SK-N-SH (cell line): ENCODE data around the gene PRRT4. TPM values are rescaled to one million over a fixed set of nuclear protein-coding genes. Genes with fewer than 3 reads are reported as not detected.

Experiments
- CTCF ChIA-PET: fragments of 300-600, 350-600 bp; formaldehyde crosslinking; extraction: SDS; loops from one replicate; lab custom pipeline; 2021; lab: Yijun Ruan, JAX
- POLR2A ChIA-PET: fragments of 350-600 bp; sonication (Branson Sonifier 250); formaldehyde crosslinking; extraction: SDS; loops from one replicate; lab custom pipeline; 2020; ENCODE audit warnings: antibody characterized with exemption, inconsistent platforms; lab: Yijun Ruan, JAX
- DNase-seq: peaks from one replicate; pipeline ENCODE4 v3.0.0; 2012
- H2AFZ ChIP-seq: fragments of 200-600 bp; sonication (generic); 2 replicates; pipeline ENCODE4 v1.8.1; 2016; ENCODE audit warnings: antibody characterized with exemption, mild to moderate bottlenecking, low read depth
- H3F3A ChIP-seq: fragments of 200-600 bp; sonication (generic); replicated peaks from 2 replicates; pipeline ENCODE3; 2016; ENCODE audit warnings: antibody characterized with exemption, mild to moderate bottlenecking; ENCODE audit not compliant: insufficient read depth
- H3K27ac ChIP-seq, 2 experiments: fragments of 200-500 bp in 1 of 2; fragments of 200-600 bp in 1 of 2; sonication (Bioruptor generic) in 1 of 2; sonication (generic), shearing (Covaris generic) in 1 of 2; 2 replicates each; pipeline versions ENCODE4 v1.5.1 to v1.6.1; 2014 to 2016; ENCODE audit warnings: low read depth in 2 of 2, inconsistent platforms in 1 of 2, low read length in 1 of 2, mild to moderate bottlenecking in 1 of 2, mixed read lengths in 1 of 2
- H3K27me3 ChIP-seq: fragments of 200-600 bp; sonication (generic), shearing (Covaris generic); 2 replicates; pipeline ENCODE4 v1.6.1; 2016; ENCODE audit warnings: mixed run types; ENCODE audit not compliant: insufficient read depth
- H3K36me3 ChIP-seq, 2 experiments: fragments of 200-500 bp in 1 of 2; fragments of 200-600 bp in 1 of 2; sonication (Bioruptor generic) in 1 of 2; sonication (generic) in 1 of 2; replicated peaks in 1 of 2; 2 replicates each; pipeline versions ENCODE3 to v1.5.1; 2014 to 2016; ENCODE audit warnings: low read length in 1 of 2, mild to moderate bottlenecking in 1 of 2; ENCODE audit not compliant: insufficient read depth in 2 of 2, control insufficient read depth in 1 of 2
- H3K4me1 ChIP-seq, 2 experiments: fragments of 200-500 bp in 1 of 2; fragments of 200-600 bp in 1 of 2; sonication (Bioruptor generic) in 1 of 2; sonication (generic), shearing (Covaris generic) in 1 of 2; 2 replicates each; pipeline versions ENCODE4 v1.5.1 to v1.6.1; 2014 to 2016; ENCODE audit warnings: low read depth in 1 of 2, low read length in 1 of 2, mixed run types in 1 of 2; ENCODE audit not compliant: insufficient read depth in 2 of 2, control insufficient read depth in 1 of 2
- H3K4me2 ChIP-seq: fragments of 200-600 bp; sonication (generic), shearing (Covaris generic); 2 replicates; pipeline ENCODE4 v1.6.1; 2017; ENCODE audit warnings: mixed run types
- H3K4me3 ChIP-seq, 2 experiments: fragments of 200-500 bp in 1 of 2; fragments of 200-600 bp in 1 of 2; sonication (Bioruptor generic) in 1 of 2; sonication (generic), shearing (Covaris generic) in 1 of 2; 2 replicates each; pipeline versions ENCODE4 v1.5.1 to v1.8.1; 2014 to 2016; ENCODE audit warnings: low read depth in 2 of 2, inconsistent platforms in 1 of 2, low read length in 1 of 2, mild to moderate bottlenecking in 1 of 2, mixed read lengths in 1 of 2, moderate library complexity in 1 of 2
- H3K79me2 ChIP-seq: fragments of 200-600 bp; sonication (generic); 2 replicates; pipeline ENCODE4 v1.8.1; 2017; ENCODE audit warnings: mild to moderate bottlenecking; ENCODE audit not compliant: insufficient read depth
- H3K9ac ChIP-seq: fragments of 200-600 bp; sonication (generic); 2 replicates; pipeline ENCODE4 v1.6.1; 2017; ENCODE audit warnings: mixed run types
- H3K9me2 ChIP-seq: fragments of 200-600 bp; sonication (generic); 2 replicates; pipeline ENCODE4 v1.6.1; 2017; ENCODE audit warnings: mixed run types
- H3K9me3 ChIP-seq: fragments of 200-600 bp; sonication (generic); 2 replicates; pipeline ENCODE4 v1.6.1; 2017; ENCODE audit warnings: mixed run types, mild to moderate bottlenecking, moderate library complexity
- H4K20me1 ChIP-seq: fragments of 200-600 bp; sonication (generic); 2 replicates; pipeline ENCODE4 v1.6.1; 2017; ENCODE audit warnings: mild to moderate bottlenecking, mixed run types; ENCODE audit not compliant: insufficient read depth
- CHD2 ChIP-seq: fragments of 150-350 bp; IDR thresholded peaks from 2 replicates; pipeline ENCODE4 v1.6.1; 2018; ENCODE audit warnings: low read length; ENCODE audit not compliant: partially characterized antibody
- ELF1 ChIP-seq: IDR thresholded peaks from 2 replicates; pipeline ENCODE4 v1.4.0; 2012
- FOSL2 ChIP-seq: IDR thresholded peaks from 2 replicates; pipeline ENCODE4 v1.4.0; 2012; ENCODE audit warnings: low read depth, mild to moderate bottlenecking, moderate library complexity, borderline replicate concordance
- FOXJ3 ChIP-seq: sonication (generic); formaldehyde crosslinking; IDR thresholded peaks from 2 replicates; pipeline ENCODE4 v1.5.1; 2020; ENCODE audit warnings: mild to moderate bottlenecking, missing genetic modification reagents
- FOXM1 ChIP-seq: IDR thresholded peaks from 2 replicates; pipeline ENCODE4 v1.4.0; 2012; ENCODE audit warnings: low read depth, mild to moderate bottlenecking
- GABPA ChIP-seq: IDR thresholded peaks from 2 replicates; pipeline ENCODE4 v1.4.0; 2012; ENCODE audit warnings: low read depth, mild to moderate bottlenecking
- GATA2 ChIP-seq: sonication (generic); formaldehyde crosslinking; IDR thresholded peaks from 2 replicates; pipeline ENCODE4 v1.5.0; 2020; ENCODE audit warnings: mild to moderate bottlenecking, missing genetic modification reagents
- MXI1 ChIP-seq: IDR thresholded peaks from 2 replicates; pipeline ENCODE4 v1.6.1; 2012; ENCODE audit warnings: mild to moderate bottlenecking, low read depth, low read length, improper control_type of control experiment
- NFIC ChIP-seq: IDR thresholded peaks from 2 replicates; pipeline ENCODE4 v1.4.0; 2012; ENCODE audit warnings: borderline replicate concordance
- NRF1 ChIP-seq: IDR thresholded peaks from 2 replicates; pipeline ENCODE4 v1.6.1; 2012; ENCODE audit warnings: low read depth, mild to moderate bottlenecking, low read length
- POLR2AphosphoS5 ChIP-seq: IDR thresholded peaks from 2 replicates; pipeline ENCODE4 v1.6.1; 2012; ENCODE audit warnings: low read depth, low read length
- RAD21 ChIP-seq: IDR thresholded peaks from 2 replicates; pipeline ENCODE4 v1.6.1; 2012; ENCODE audit warnings: mild to moderate bottlenecking, low read length
- RFX5 ChIP-seq: IDR thresholded peaks from 2 replicates; pipeline ENCODE4 v1.6.1; 2012; ENCODE audit warnings: mild to moderate bottlenecking, improper control_type of control experiment, low read length
- SIN3A ChIP-seq: IDR thresholded peaks from 2 replicates; pipeline ENCODE4 v1.6.1; 2012; ENCODE audit warnings: low read depth, mild to moderate bottlenecking, low read length, moderate library complexity, borderline replicate concordance
- SMC3 ChIP-seq: IDR thresholded peaks from 2 replicates; pipeline ENCODE4 v1.6.1; 2012; ENCODE audit warnings: low read depth, low read length, improper control_type of control experiment
- TAF1 ChIP-seq: IDR thresholded peaks from 2 replicates; pipeline ENCODE4 v1.6.1; 2012; ENCODE audit warnings: low read depth, mild to moderate bottlenecking, low read length, moderate library complexity, borderline replicate concordance
- TCF12 ChIP-seq: IDR thresholded peaks from 2 replicates; pipeline ENCODE4 v1.4.0; 2012
- WGBS: methylation state at CpG from one replicate; pipeline ENCODE4 v1.1.6; 2017; ENCODE audit warnings: low lambda C conversion rate; 5-methylcytosine and 5-hydroxymethylcytosine counted together
- polyA plus RNA-seq, 3 experiments: library from polyadenylated mRNA; depleted of rRNA; stranded (reverse); fragments of >200 nt; gene quantifications; 2 replicates each; pipeline ENCODE4 v1.2.3, GENCODE V29; 2012
- TF ChIP-seq, protein P1 (sequence below): IDR thresholded peaks from 2 replicates; pipeline ENCODE4 v1.6.1; 2012; ENCODE audit warnings: mild to moderate bottlenecking, low read depth, low read length, moderate library complexity
- TF ChIP-seq, protein P2 (sequence below): fragments of 150-350 bp; IDR thresholded peaks from 2 replicates; pipeline ENCODE4 v1.6.1; 2016; ENCODE audit warnings: mild to moderate bottlenecking, low read depth, low read length

PRRT4 gene
- polyA plus RNA-seq, 1 of the 3 experiments (the other 2 are of a cell fraction): 1.5 TPM

DNA sequence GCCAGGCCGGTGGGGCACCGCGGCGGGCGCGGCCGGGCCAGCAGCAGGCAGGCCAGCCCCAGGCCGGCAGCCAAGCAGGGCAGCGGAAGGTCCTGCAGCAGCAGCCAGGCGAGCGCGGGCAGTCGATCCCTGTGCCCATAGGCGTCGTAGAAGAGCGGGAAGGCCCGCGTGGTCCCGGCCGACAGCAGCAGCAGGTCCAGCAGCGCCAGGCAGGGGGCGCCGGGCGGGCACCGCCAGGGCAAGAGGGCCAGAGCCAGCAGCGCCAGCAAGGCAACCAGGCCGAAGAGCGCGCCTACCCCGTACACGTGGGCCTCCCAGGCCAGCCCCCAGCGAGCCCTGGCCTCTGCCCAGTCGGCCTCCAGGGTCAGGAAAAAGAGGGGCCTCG lies 9.3 kb downstream of the PRRT4 start:
- DNase-seq: peak; percentile 63
- CTCF ChIA-PET: interaction anchor here (1.4 to 17.6 kb wide), 7 partner anchors 32 to 75 kb away, joined by 3 to 1786 read pairs (median 8); partner anchors contain the start of gene IMPDH1
- Histone ChIP-seq H4K20me1 (no peaks in the 10 kb centered on the region), H3K9ac (no peak overlapping the region), H3K4me1 (peaks cover 0 to 64% of the 10 kb centered on the region in 2 experiments; a peak in 2 of 4 replicates), H3K27me3 (peaks cover 7% of the 10 kb centered on the region; the same call in 1 of the 2 replicates), H2AFZ (no peak overlapping the region), H3K27ac (peak overlapping the region in 1 of 2 experiments; percentile 45; a peak in 1 of 4 replicates), H3K9me3 (no peaks in the 10 kb centered on the region), H3K4me2 (no peak overlapping the region), H3F3A (no peaks in the 10 kb centered on the region), H3K79me2 (no peaks in the 10 kb centered on the region), H3K4me3 (no peak overlapping the region), H3K36me3 (no peaks in the 10 kb centered on the region), H3K9me2 (no peaks in the 10 kb centered on the region)
- POLR2A ChIA-PET: no interaction called here
- 88% methylated on average over 24 of the region's 34 CpGs for WGBS
- TF ChIP-seq SMC3: peak; percentile 7; the same call in 1 of the 2 replicates
- no peak for TF ChIP-seq FOXM1
- TF ChIP-seq RFX5: no peak

DNA sequence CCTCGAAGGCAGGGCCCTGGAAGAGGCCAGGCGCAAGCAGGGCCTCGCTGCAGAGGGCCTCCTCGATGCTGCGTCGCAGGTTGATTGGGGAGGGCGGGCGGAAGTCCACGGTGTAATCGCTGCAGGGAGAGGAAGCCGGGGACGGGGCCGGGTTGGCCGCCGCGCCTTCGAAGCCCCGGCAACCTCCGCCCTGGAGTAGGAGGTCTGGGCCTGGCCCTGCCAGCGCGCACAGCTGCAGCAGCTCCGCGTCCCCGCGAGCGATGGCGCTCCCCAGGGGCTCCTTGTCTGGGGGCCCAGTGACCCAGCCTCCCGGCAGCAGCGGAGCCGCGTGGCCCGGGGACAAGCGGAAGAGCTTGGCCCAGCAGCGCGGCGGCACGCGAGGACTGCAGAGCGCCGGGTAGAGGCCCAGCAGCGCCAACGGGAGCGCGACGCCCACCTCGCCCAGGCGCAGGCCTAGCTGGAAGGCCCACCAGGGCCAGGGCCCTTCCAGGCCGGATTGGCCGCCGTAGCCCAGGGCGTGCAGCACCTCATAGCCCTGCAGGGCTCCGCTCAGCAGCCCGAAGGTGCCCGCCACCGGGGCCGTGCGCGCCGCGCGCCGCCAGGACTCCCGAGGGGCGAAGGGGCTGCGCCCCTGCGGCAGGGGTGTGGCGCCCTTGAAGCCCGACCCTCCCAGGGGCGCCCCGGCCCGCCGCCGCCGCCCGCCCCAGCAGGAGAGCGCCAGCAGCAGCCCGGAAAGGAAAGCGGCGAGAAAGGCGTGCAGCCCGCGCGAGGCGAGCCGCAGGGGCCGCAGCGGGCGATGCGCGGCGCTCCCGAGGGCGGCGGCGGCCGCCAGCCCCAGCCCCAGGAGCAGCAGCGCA lies 10.0 kb downstream of the PRRT4 start:
- Histone ChIP-seq H3K27ac (peak overlapping the region in 1 of 2 experiments; percentile 92; a peak in 2 of 4 replicates), H3F3A (no peaks in the 10 kb centered on the region), H3K4me2 (no peak overlapping the region), H3K4me1 (peaks cover 0 to 58% of the 10 kb centered on the region in 2 experiments; a peak in 2 of 4 replicates), H3K9ac (no peak overlapping the region), H3K9me3 (no peaks in the 10 kb centered on the region), H2AFZ (no peak overlapping the region), H3K4me3 (no peak overlapping the region), H3K79me2 (no peaks in the 10 kb centered on the region), H3K27me3 (peaks cover 7% of the 10 kb centered on the region; the same call in 1 of the 2 replicates), H3K36me3 (no peaks in the 10 kb centered on the region), H3K9me2 (no peaks in the 10 kb centered on the region), H4K20me1 (no peaks in the 10 kb centered on the region)
- 91% methylated on average over 51 of the region's 97 CpGs for WGBS
- ChIA-PET CTCF (interaction anchor here (5.3 to 15.8 kb wide), 4 partner anchors 14 to 109 kb away, joined by 62 to 1786 read pairs (median 413); partner anchors contain the start of genes IMPDH1 and PRRT4), POLR2A (interaction anchor here (0.6 to 5.1 kb wide), 2 partner anchors 23 to 37 kb away, joined by 3 to 107 read pairs; no protein-coding TSS in a partner anchor)
- no peak for TF ChIP-seq FOXJ3 (CRISPR knock-in tag)
- no peak for TF ChIP-seq CHD2
- no peak for TF ChIP-seq FOSL2
- TF ChIP-seq NRF1: no peak
- TF ChIP-seq RAD21: no peak
- TF ChIP-seq, protein P1, sequence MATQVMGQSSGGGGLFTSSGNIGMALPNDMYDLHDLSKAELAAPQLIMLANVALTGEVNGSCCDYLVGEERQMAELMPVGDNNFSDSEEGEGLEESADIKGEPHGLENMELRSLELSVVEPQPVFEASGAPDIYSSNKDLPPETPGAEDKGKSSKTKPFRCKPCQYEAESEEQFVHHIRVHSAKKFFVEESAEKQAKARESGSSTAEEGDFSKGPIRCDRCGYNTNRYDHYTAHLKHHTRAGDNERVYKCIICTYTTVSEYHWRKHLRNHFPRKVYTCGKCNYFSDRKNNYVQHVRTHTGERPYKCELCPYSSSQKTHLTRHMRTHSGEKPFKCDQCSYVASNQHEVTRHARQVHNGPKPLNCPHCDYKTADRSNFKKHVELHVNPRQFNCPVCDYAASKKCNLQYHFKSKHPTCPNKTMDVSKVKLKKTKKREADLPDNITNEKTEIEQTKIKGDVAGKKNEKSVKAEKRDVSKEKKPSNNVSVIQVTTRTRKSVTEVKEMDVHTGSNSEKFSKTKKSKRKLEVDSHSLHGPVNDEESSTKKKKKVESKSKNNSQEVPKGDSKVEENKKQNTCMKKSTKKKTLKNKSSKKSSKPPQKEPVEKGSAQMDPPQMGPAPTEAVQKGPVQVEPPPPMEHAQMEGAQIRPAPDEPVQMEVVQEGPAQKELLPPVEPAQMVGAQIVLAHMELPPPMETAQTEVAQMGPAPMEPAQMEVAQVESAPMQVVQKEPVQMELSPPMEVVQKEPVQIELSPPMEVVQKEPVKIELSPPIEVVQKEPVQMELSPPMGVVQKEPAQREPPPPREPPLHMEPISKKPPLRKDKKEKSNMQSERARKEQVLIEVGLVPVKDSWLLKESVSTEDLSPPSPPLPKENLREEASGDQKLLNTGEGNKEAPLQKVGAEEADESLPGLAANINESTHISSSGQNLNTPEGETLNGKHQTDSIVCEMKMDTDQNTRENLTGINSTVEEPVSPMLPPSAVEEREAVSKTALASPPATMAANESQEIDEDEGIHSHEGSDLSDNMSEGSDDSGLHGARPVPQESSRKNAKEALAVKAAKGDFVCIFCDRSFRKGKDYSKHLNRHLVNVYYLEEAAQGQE: no peak
- TF ChIP-seq TCF12: no peak
- TF ChIP-seq ELF1: no peak
- TF ChIP-seq SIN3A: no peak
- TF ChIP-seq GABPA: no peak
- TF ChIP-seq, protein P2, sequence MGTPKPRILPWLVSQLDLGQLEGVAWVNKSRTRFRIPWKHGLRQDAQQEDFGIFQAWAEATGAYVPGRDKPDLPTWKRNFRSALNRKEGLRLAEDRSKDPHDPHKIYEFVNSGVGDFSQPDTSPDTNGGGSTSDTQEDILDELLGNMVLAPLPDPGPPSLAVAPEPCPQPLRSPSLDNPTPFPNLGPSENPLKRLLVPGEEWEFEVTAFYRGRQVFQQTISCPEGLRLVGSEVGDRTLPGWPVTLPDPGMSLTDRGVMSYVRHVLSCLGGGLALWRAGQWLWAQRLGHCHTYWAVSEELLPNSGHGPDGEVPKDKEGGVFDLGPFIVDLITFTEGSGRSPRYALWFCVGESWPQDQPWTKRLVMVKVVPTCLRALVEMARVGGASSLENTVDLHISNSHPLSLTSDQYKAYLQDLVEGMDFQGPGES: no peak
- no peak for TF ChIP-seq NFIC
- no peak for TF ChIP-seq RFX5
- TF ChIP-seq TAF1: no peak
- no peak for TF ChIP-seq POLR2AphosphoS5
- TF ChIP-seq GATA2 (CRISPR knock-in tag): no peak
- no peak for TF ChIP-seq MXI1
- DNase-seq: peak; percentile 48
